B cell (primary cell): ENCODE measurements around the gene IL15. TPM values are rescaled to one million over a fixed set of nuclear protein-coding genes. Genes with fewer than 3 reads are reported as not detected.
"Not testable (repeated sequence)": the region's sequence is repeated elsewhere in the genome, so short reads cannot be mapped to it uniquely, and the experiment has no call there.

Experiments used
- ATAC-seq: fragments of 200-7000 bp; cut with Tn5 transposase; one replicate; pipeline ENCODE4 v1.10.0; 2021; ENCODE audit warnings: low read depth, mild to moderate bottlenecking, moderate number of reproducible peaks, moderate library complexity
- CTCF ChIA-PET: fragments of 350-600 bp; sonication (Branson Sonifier 250); formaldehyde crosslinking; loops from one replicate; lab custom pipeline; 2021; ENCODE audit warnings: antibody characterized with exemption, inconsistent platforms; lab: Charles Lee
- POLR2A ChIA-PET: fragments of 350-600 bp; sonication (Branson Sonifier 250); formaldehyde crosslinking; loops from one replicate; lab custom pipeline; 2021; ENCODE audit warnings: antibody characterized with exemption; lab: Charles Lee
- DNase-seq: peaks from one replicate; pipeline ENCODE4 v3.0.0; 2013
- H2AFZ ChIP-seq: 2 replicates; pipeline ENCODE4 v1.6.1; 2012; ENCODE audit warnings: mild to moderate bottlenecking, low read depth, low read length; ENCODE audit not compliant: insufficient read depth, poor library complexity, severe bottlenecking
- H3K27ac ChIP-seq, 2 donors: 1 replicate in 1 of 2; 2 replicates in 1 of 2; pipeline ENCODE4 v1.5.1; 2012 to 2013; ENCODE audit warnings: low read length in 2 of 2, mild to moderate bottlenecking in 2 of 2, moderate library complexity in 1 of 2
- H3K27me3 ChIP-seq, 4 experiments: fragments of 200-600 bp in 1 of 4; sonication (generic) in 1 of 4; replicated peaks in 1 of 4; 1 replicate in 2 of 4; 2 replicates in 2 of 4; pipeline versions ENCODE4 v1.6.1 to v1.7.0; 2013 to 2016; ENCODE audit warnings: low read length in 3 of 4, mild to moderate bottlenecking in 2 of 4, mixed read lengths in 1 of 4, moderate library complexity in 1 of 4; ENCODE audit not compliant: insufficient read depth in 4 of 4, control insufficient read depth in 3 of 4; ENCODE audit errors: control extremely low read depth in 1 of 4
- H3K36me3 ChIP-seq, 2 experiments: replicated peaks in 1 of 2; 1 replicate in 1 of 2; 2 replicates in 1 of 2; pipeline versions ENCODE4 v1.6.1 to v1.7.1; 2013; ENCODE audit warnings: low read length in 1 of 2; ENCODE audit not compliant: insufficient read depth in 2 of 2, control insufficient read depth in 1 of 2; ENCODE audit errors: control extremely low read depth in 1 of 2, extremely low read depth in 1 of 2
- H3K4me1 ChIP-seq, 2 donors: fragments of 200-600 bp in 1 of 2; sonication (generic) in 1 of 2; 1 replicate in 1 of 2; 2 replicates in 1 of 2; pipeline versions ENCODE4 v1.5.1 to v1.6.1; 2013 to 2017; ENCODE audit warnings: low read length in 2 of 2; ENCODE audit not compliant: control insufficient read depth in 2 of 2, insufficient read depth in 2 of 2
- H3K4me2 ChIP-seq: replicated peaks from 2 replicates; pipeline ENCODE3; 2012; ENCODE audit warnings: mild to moderate bottlenecking, low read depth, low read length; ENCODE audit not compliant: poor library complexity, severe bottlenecking
- H3K4me3 ChIP-seq, 5 experiments: fragments of 200-600 bp in 1 of 5; sonication (generic) in 1 of 5; 1 replicate in 3 of 5; 2 replicates in 2 of 5; pipeline versions ENCODE4 v1.5.1 to v1.7.0; 2011 to 2016; ENCODE audit warnings: low read length in 4 of 5, mild to moderate bottlenecking in 4 of 5, low read depth in 2 of 5, control low read depth in 1 of 5, moderate library complexity in 1 of 5; ENCODE audit not compliant: insufficient read depth in 1 of 5; ENCODE audit errors: control extremely low read depth in 1 of 5, extremely low read depth in 1 of 5
- H3K79me2 ChIP-seq: fragments of 200-600 bp; sonication (generic); one replicate; pipeline ENCODE4 v1.6.0; 2016; ENCODE audit warnings: low read length; ENCODE audit not compliant: control insufficient read depth, insufficient read depth
- H3K9ac ChIP-seq: fragments of 200-600 bp; sonication (generic); 2 replicates; pipeline ENCODE4 v1.6.1; 2017; ENCODE audit warnings: mild to moderate bottlenecking, low read length, moderate library complexity
- H3K9me3 ChIP-seq, 3 donors: one replicate each; pipeline versions ENCODE4 v1.6.1 to v1.7.1; 2013; ENCODE audit warnings: low read length in 2 of 3; ENCODE audit not compliant: control insufficient read depth in 2 of 3, insufficient read depth in 1 of 3; ENCODE audit errors: control extremely low read depth in 1 of 3
- H4K20me1 ChIP-seq: 2 replicates; pipeline ENCODE4 v1.6.0; 2012; ENCODE audit warnings: mild to moderate bottlenecking, low read length; ENCODE audit not compliant: insufficient read depth, control insufficient read depth, poor library complexity, severe bottlenecking
- H3K27ac Mint-ChIP-seq: one replicate; pipeline ENCODE4 v1.8.0; 2021; ENCODE audit warnings: mixed read lengths
- H3K27me3 Mint-ChIP-seq: one replicate; pipeline ENCODE4 v1.8.0; 2021; ENCODE audit warnings: mixed read lengths
- H3K4me1 Mint-ChIP-seq: one replicate; pipeline ENCODE4 v1.8.0; 2021; ENCODE audit warnings: mixed read lengths
- H3K4me3 Mint-ChIP-seq: one replicate; pipeline ENCODE4 v1.8.0; 2021; ENCODE audit warnings: mixed read lengths
- H3K9me3 Mint-ChIP-seq: one replicate; pipeline ENCODE4 v1.8.0; 2022; ENCODE audit warnings: mixed read lengths; ENCODE audit not compliant: insufficient read depth
- EZH2 ChIP-seq: IDR thresholded peaks from 2 replicates; pipeline ENCODE4 v1.6.1; 2012; ENCODE audit warnings: borderline replicate concordance, low read depth, mild to moderate bottlenecking, moderate library complexity, low read length; ENCODE audit not compliant: insufficient read depth, poor library complexity, severe bottlenecking
- WGBS: methylation state at CpG from one replicate; pipeline ENCODE4 v1.1.5; 2013; ENCODE audit warnings: missing lambda C conversion rate; ENCODE audit not compliant: insufficient coverage; 5-methylcytosine and 5-hydroxymethylcytosine counted together
- intact Hi-C: fragments of 100-400 bp; cut with micrococcal nuclease; formaldehyde crosslinking; loops from one replicate; pipeline ENCODE4 v1.10.0; 2022
- polyA plus RNA-seq: library from polyadenylated mRNA; depleted of rRNA; stranded (reverse); fragments of >200 nt; gene quantifications from 2 replicates; pipeline ENCODE4 v1.2.3, GENCODE V29; 2012
- total RNA-seq, 2 donors: library from RNA; stranded (reverse); fragments of 120-200 nt in 1 of 2; gene quantifications; 1 replicate in 1 of 2; 2 replicates in 1 of 2; pipeline versions ENCODE4 v1.2.3 to v1.2.4, GENCODE V29; 2013 to 2022
- TF ChIP-seq, protein P1 (sequence below): fragments of 200-600 bp; IDR thresholded peaks from one replicate; pipeline ENCODE4 v1.8.0; 2022; ENCODE audit warnings: antibody characterized with exemption, mild to moderate bottlenecking

The IL15 gene
- total and polyA plus RNA-seq, 2 donors (not counting 1 experiment from before 2014, with no cell fraction given) = 6.1 to 11.5 TPM

DNA sequence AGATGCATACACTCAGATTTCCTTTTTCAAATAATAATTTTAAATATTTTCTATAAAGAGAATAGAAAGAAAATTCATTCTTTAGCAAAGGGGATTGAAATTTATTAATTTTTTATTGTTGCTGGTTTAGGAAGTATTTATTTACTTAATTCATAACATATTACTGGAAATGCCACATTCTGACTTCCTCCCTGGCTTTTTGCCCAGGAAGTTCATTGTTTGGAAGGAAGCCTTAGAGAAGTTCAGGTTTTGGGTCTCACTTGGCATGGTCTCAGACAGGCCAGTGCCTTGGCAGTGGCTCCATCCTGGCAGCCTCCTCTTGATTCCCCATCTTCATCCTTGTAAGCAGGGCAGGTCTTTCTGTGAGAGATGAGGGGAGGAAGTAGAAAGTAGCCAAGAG is 50.5 kb downstream of the IL15 start:
- intact Hi-C loops = no loop called here
- Histone ChIP-seq H3K9ac (no peak overlapping the region), H4K20me1 (no peaks in the 10 kb centered on the region), H3K36me3 (no peaks in the 10 kb centered on the region), H2AFZ (no peak overlapping the region), H3K4me3 (no peak overlapping the region), H3K79me2 (no peaks in the 10 kb centered on the region), H3K27ac (no peak overlapping the region), H3K4me2 (no peak overlapping the region), H3K9me3 (no peaks in the 10 kb centered on the region), H3K27me3 (no peaks in the 10 kb centered on the region), H3K4me1 (no peaks in the 10 kb centered on the region)
- Mint-ChIP-seq H3K27me3 (no peaks in the 10 kb centered on the region), H3K4me3 (no peak overlapping the region), H3K27ac (no peak overlapping the region), H3K4me1 (no peaks in the 10 kb centered on the region), H3K9me3 (no peaks in the 10 kb centered on the region)
- ChIA-PET POLR2A (no interaction called here), CTCF (no interaction called here)
- DNase-seq = no peak
- TF ChIP-seq, protein P1, sequence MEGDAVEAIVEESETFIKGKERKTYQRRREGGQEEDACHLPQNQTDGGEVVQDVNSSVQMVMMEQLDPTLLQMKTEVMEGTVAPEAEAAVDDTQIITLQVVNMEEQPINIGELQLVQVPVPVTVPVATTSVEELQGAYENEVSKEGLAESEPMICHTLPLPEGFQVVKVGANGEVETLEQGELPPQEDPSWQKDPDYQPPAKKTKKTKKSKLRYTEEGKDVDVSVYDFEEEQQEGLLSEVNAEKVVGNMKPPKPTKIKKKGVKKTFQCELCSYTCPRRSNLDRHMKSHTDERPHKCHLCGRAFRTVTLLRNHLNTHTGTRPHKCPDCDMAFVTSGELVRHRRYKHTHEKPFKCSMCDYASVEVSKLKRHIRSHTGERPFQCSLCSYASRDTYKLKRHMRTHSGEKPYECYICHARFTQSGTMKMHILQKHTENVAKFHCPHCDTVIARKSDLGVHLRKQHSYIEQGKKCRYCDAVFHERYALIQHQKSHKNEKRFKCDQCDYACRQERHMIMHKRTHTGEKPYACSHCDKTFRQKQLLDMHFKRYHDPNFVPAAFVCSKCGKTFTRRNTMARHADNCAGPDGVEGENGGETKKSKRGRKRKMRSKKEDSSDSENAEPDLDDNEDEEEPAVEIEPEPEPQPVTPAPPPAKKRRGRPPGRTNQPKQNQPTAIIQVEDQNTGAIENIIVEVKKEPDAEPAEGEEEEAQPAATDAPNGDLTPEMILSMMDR = no peak
- no peak for TF ChIP-seq EZH2
- ATAC-seq = no peak

DNA sequence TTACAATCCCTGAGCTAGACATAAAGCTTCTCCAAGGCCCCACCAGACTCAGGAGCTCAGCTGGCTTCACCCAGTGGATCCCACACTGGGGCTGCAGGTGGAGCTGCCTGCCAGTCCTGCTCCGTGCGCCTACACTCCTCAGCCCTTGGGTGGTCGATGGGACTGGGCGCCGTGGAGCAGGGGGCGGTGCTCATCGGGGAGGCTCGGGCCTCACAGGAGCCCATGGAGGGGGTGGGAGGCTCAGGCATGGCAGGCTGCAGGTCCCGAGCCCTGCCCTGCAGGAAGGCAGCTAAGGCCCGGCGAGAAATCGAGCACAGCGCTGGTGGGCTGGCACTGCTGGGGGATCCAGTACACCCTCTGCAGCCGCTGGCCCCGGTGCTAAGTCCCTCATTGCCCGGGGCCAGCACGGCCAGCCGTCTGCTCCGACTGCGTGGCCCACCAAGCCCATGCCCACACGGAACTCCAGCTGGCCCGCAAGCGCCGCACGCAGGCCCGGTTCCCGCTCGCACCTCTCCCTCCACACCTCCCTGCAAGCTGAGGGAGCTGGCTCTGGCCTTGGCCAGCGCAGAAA is 53.4 kb downstream of the IL15 start:
- POLR2A ChIA-PET, H3K4me3 ChIP-seq, H3K4me2 ChIP-seq, H3K27ac ChIP-seq, H3K9ac ChIP-seq, H3K27me3 ChIP-seq, H3K4me3 Mint-ChIP-seq, H3K27me3 Mint-ChIP-seq, CTCF ChIA-PET, ATAC-seq, DNase-seq, H3K4me1 ChIP-seq, H3K36me3 ChIP-seq, H3K9me3 Mint-ChIP-seq, H4K20me1 ChIP-seq, H3K9me3 ChIP-seq, H3K79me2 ChIP-seq, intact Hi-C loops, H3K4me1 Mint-ChIP-seq, H2AFZ ChIP-seq, H3K27ac Mint-ChIP-seq: not testable (repeated sequence)
- WGBS = 93% methylated on average over 27 of the region's 29 CpGs

DNA sequence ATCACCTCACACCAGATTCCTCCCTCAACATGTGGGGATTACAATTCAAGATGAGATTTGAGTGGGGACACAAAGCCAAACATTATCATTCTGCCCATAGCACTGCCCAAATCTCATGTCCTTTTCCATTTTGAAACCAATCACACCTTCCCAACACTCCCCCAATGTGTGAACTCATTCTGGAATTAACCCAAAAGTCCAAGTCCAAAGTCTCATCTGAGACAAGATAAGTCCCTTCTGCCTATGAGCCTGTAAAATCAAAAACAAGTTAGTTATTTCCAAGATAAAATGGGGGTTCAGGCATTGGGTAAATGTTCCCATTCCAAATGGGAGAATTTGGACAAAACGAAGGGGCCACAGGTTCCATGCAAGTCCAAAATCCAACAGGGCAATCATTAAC is 54.9 kb downstream of the IL15 start:
- H4K20me1 ChIP-seq, H3K4me3 Mint-ChIP-seq, H3K27me3 ChIP-seq, POLR2A ChIA-PET, CTCF ChIA-PET, H3K36me3 ChIP-seq, H3K4me1 Mint-ChIP-seq, H3K9ac ChIP-seq, H2AFZ ChIP-seq, H3K27ac ChIP-seq, ATAC-seq, H3K9me3 ChIP-seq, H3K4me3 ChIP-seq, H3K27ac Mint-ChIP-seq, DNase-seq, H3K27me3 Mint-ChIP-seq, intact Hi-C loops, H3K79me2 ChIP-seq, H3K4me1 ChIP-seq, H3K4me2 ChIP-seq, H3K9me3 Mint-ChIP-seq: not testable (repeated sequence)
- 100% methylated on average over 1 of the region's 1 CpG for WGBS
